Measurements from ENCODE around the gene PAGE2.
"Not testable (repeated sequence)": the region's sequence is repeated elsewhere in the genome, so short reads cannot be mapped to it uniquely, and the experiment has no call there.

The PAGE2 gene, protein sequence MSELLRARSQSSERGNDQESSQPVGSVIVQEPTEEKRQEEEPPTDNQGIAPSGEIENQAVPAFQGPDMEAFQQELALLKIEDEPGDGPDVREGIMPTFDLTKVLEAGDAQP

DNA sequence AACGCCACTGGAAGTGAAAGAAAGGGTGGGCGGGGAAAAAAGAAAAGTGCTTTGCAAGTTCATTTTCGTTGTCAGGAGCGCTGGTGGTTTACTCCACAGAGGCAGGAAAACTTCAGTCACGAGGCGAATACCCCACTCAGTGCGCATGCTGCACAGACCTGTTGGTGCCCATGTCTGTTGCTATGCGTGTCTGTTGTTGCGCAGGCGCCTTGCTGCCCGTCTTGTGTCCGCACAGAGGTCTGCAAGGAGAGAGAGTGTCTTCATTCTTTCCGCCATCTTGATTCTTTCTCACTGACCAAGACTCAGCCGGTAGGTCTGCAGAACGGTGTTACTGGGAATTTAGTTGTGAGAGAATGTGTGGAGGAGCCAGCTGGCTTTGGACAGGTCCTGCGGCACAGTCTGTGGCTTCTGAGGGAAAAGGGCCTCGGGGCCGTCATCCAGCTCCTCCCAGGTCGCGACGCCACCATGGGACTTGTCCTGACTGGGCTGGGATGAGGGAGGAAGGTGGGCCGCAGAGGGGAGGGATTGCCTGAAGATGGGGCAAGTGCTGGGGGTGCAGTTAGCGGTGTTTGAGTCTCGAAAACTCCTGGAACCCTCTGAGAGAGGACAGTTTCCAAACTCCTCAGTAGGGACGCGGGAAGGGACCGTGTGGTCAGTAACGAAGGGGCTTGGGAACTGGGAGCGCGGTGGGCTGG, at the start of gene PAGE2:
PAGE2 (plus strand) TSS at position 224 of the 695 bp plus-strand sequence. CDS start 1,003 bp downstream, outside the sequence.
- no peak for DNase-seq

DNA sequence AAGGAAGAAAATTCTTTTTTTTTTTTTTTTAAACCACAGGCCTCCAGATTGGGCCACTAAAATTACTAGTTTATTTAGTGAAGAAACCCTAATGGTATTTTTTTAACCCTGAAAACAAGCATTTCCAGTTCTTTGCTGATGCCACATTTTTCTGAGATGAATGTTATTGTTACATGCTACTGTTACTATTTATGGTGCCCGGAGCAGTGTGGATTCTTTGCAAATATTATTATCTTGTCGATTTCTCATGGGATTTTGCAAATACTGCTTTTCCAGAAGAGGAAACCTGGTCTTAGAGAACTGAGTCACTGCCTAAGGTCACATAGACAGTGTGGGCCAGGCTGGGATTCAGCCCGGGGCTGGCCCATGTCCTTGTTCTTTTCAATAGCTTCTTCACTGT, 49.3 kb upstream of the PAGE2 start:
- DNase-seq: no peak

GRCh38 chrX:55041514-55041913, 47.3 kb upstream of the PAGE2 start:
- no peak for DNase-seq

- not testable (repeated sequence) for DNase-seq
Measured at GRCh38 chrX:55050599-55050998, 38.2 kb upstream of the PAGE2 start.

- DNase-seq: no peak
Measured at GRCh38 chrX:55056820-55057674, 31.8 kb upstream of the PAGE2 start.

- no peak for DNase-seq
Measured at GRCh38 chrX:55057675-55058249, 31.1 kb upstream of the PAGE2 start.

GRCh38 chrX:55067180-55067579, 21.6 kb upstream of the PAGE2 start:
- not testable (repeated sequence) for DNase-seq

DNA sequence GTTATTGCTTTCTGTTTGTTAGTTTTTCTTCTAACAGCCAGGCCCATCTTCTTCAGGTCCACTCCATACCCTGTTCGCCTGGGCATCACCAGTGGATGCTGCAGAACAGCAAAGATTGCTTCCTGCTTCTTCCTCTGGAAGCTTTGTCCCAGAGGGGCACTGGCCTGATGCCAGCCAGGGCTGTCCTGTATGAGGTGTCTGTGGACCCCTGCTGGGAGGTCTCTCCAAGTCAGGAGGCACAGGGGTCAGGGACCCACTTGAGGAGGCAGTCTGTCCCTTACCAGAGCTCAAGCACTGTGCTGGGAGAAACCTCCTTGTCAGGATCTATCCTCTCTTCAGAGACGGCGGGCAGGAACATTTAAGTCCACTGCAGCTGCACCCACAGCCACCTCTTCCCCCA, 16.5 kb upstream of the PAGE2 start:
- no peak for DNase-seq

DNA sequence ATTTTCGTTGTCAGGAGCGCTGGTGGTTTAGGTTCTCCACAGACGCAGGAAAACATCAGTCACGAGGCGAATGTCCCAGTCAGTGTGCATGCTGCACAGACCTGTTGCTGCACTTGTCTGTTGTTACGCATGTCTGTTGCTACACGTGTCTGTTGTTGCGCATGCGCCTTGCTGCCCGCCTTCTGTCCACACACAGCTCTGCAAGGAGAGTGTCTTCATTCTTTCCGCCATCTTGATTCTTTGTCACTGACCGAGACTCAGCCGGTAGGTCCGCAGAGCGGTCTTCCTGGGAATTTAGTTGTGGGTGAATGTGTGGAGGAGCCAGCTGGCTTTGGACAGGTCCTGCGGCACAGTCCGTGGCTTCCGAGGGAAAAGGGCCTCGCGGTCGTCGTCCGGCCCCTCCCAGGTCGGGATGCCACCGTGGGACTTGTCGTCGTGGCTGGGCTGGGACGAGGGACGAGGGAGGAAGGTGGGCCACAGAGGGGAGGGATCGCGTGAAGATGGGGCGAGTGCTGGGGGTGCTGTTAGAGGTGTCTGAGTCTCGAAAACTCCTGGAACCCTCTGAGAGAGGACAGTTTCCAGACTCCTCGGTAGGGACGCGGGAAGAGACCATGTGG, 13.9 kb upstream of the PAGE2 start, which contains the start of gene PAGE2B:
PAGE2B (plus strand) TSS at position 180 of the 617 bp plus-strand sequence. CDS start 1,012 bp downstream, outside the sequence.
- DNase-seq: no peak

GRCh38 chrX:55098691-55099090, 9.9 kb downstream of the PAGE2 start:
- DNase-seq: no peak

DNA sequence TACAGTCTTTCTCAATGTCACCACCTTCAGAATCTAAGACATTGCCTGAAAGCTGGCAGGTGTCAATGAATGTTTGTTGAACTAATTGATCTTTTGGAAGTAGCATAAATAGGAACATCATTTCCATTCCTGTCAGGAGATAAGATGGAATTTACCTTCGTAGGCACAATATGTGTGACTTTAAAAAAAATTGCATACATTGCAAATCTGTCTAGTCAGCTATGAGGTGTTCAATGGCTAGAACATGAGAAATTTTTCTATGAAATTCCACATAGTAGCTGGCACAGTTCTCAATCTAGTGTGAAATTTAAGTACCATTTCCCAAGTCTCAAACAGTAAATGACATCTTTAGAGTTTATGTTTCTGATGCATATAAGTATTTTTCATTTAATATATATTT, 10.3 kb downstream of the PAGE2 start:
- no peak for DNase-seq

GRCh38 chrX:55102754-55103153, 13.9 kb downstream of the PAGE2 start:
- no peak for DNase-seq

DNA sequence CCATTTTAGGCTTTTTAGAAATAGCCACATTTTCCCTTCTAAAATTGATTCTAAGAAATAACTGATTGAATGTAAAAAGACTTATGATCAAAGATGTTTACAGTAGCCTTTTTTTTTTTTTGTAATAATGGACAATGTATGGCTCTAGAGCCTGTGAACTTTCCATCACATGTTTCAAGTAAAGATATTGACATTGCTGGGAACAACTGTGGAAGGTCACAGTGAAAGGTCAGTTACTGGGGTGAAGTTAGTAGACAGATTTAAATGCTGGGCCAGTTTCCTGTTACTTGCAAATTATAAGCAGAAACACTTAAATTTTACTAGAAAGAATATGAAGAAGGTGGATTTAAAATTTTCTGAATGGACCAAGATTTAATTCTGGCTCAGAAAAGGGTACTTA, 18.4 kb downstream of the PAGE2 start:
- DNase-seq: no peak

- no peak for DNase-seq
Measured at GRCh38 chrX:55107911-55108310, 19.1 kb downstream of the PAGE2 start.

- no peak for DNase-seq
Measured at GRCh38 chrX:55109306-55109705, 20.5 kb downstream of the PAGE2 start.

DNA sequence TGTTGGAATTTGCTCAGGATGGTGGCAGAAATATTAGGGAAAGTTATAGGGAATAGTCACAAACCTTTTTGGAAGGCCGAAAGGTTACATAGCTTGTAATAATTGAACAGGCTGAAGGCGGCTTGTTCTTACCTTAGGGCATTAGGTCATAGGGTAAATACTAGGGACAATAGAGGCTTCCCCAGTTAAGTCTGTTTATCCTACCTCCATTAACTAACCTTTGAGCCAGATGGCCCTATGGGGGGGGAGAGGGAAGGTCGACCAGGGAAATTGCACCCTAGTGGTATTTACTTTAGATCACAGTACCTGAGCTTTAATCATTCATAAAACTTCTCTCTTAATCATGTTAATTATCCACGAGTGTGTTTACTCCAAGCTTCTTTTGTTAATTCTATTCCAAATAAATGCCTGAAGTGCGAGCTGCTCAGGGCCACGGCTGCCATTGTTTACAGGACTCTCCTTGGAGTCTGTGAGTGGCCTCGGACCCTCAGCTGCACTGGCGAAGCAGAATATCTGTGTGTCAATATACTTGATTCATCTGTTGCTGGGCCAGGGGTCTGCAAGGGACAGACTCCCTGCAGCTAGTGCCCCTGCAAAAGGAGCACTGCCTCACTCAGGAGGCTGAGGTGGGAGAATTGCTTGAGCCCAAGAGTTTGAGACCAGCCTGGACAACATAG, 22.9 kb downstream of the PAGE2 start:
- no peak for DNase-seq

DNA sequence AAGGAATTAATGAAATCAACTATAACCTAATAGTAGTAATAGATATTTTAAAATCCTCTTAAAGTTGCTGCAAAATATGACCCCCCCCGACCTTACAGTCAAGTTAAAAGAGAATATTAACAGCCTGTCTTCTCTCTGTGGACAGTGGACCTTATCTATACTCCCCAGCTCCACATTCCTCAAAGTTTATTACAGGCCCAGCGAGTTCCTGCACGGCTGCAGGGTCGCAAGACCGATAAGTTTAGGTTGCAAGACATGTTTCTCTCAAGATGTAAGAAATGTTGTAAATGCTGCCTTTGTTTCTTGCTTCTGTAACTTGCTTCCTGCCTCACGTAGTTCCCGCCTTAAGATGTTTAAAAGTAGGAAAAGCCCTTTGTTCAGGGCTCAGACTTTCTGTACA, 27.8 kb downstream of the PAGE2 start:
- not testable (repeated sequence) for DNase-seq

- no peak for DNase-seq
Measured at GRCh38 chrX:55118574-55118973, 29.8 kb downstream of the PAGE2 start.

DNA sequence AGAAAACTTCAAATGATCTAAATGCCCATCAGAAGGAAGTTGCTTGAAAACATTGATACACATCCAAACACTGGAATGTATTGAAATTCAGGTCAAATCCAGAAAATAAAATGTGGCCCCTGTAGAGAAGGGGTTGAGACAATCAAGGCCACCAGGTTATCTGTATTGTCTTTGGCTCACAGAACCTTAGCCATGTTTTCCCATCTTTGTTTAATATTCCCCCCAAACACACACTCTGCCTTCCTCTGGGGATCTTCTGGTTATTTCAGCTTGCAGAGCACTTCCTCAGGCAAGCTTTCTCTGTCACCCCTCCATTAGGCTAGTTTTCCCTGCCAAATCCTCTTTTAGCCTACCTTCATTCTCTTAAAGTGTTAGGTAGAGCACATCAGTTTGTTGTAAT, 30.5 kb downstream of the PAGE2 start:
- no peak for DNase-seq

DNA sequence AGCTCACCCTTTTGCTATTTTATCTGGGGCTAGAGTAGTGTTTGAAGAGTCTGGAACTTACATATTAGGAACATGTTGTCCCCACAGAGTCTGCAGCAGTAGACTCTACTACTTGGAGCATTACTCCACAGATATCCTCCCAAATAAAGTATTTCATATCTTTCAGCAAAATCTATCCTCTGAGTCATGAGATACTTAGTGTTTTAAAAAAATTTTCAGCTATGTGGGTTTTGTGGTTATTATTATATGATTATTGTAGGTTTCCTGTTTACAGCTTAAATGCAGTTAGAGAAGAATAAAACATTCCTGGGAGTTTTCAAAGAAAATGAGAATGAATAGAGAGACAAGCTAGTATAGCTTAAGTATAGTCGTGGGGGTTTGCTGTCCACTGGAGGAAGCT, 30.9 kb downstream of the PAGE2 start:
- no peak for DNase-seq

GRCh38 chrX:55120761-55121358, 32.0 kb downstream of the PAGE2 start:
- DNase-seq: no peak

DNA sequence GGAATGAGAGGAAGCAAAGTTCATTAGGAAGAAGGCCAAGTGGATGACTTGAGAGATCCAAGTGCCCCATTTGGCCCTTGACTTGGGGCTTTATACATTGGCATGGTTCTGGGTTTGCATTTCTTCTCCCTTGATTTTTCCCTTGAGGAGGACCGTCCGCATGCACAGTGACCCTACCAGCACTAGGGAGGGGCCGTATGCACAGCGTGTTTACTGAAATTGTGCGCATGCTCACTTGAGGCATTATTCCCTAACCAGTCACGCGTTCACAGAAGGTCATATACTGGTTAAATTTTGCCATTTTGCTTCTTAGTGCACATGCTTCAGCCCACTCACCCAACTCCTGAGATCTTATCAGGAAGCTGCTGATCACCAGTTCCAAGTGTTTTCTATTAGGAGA, 35.1 kb downstream of the PAGE2 start:
- DNase-seq: no peak

All from stimulated activated CD4-positive, alpha-beta T cell treated with anti-CD3 and anti-CD28 coated beads, Interleukin-4, amount 100 ng/mL, for 1 hour (primary cell).